Brain microvascular endothelial cell (primary cell): Measurements from ENCODE around the gene GET3.
A peak's percentile ranks its signal among the peaks of the same experiment; 100 is the strongest.

ENCODE experiments used
- DNase-seq: peaks from one replicate; pipeline ENCODE4 v3.0.0-alpha.2; 2020
- H3K27ac ChIP-seq: fragments of 250-450 bp; sonication (Bioruptor Pico); 2 replicates; pipeline ENCODE4 v1.5.1; 2020; ENCODE audit warnings: mild to moderate bottlenecking, moderate library complexity
- H3K27me3 ChIP-seq: fragments of 250-450 bp; sonication (Bioruptor Pico); replicated peaks from 2 replicates; pipeline ENCODE4 v1.5.1; 2020; ENCODE audit warnings: mild to moderate bottlenecking
- H3K36me3 ChIP-seq: fragments of 250-450 bp; sonication (Bioruptor Pico); replicated peaks from 2 replicates; pipeline ENCODE4 v1.5.1; 2020; ENCODE audit warnings: mild to moderate bottlenecking
- H3K4me3 ChIP-seq: 2 replicates; pipeline ENCODE4 v1.5.1; 2011; ENCODE audit warnings: low read depth, mild to moderate bottlenecking, control low read depth, low read length, moderate library complexity
- in situ Hi-C: cut with HindIII; loops from 2 replicates; pipeline ENCODE4 v1.10.0; 2017; ENCODE audit warnings: low sequenced_read_pairs, low pct_ligation_motif_present
- TF ChIP-seq, protein P1 (sequence below): IDR thresholded peaks from 2 replicates; pipeline ENCODE4 v1.5.1; 2011; ENCODE audit warnings: low read depth, mild to moderate bottlenecking, moderate library complexity, low read length, control low read depth, inconsistent platforms; ENCODE audit errors: missing control alignments

The GET3 gene

DNA sequence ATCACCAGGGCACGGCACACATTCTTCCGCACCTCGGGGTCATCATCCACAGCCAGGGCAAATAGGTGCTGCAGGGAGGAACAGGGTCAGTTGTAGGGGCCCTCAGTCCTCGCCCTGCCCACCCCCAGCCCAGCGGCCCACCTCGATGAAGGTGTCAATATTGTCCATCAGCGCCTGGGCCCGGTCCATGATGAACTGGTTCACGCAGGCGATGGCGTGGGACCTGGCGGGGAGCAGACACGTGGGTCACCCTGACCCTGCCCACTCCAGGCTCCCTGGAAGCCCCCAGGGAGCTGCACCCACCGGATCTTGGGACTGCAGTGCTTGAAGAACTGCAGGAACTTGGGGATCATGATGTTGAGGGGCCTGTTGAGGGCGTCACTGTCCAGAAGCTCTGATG, 22.2 kb upstream of the GET3 start:
- H3K27me3 ChIP-seq = no peaks in the 10 kb centered on the region
- H3K4me3 ChIP-seq = no peak overlapping the region
- no peak overlapping the region for H3K27ac ChIP-seq
- in situ Hi-C loops = no loop called here
- TF ChIP-seq, protein P1, sequence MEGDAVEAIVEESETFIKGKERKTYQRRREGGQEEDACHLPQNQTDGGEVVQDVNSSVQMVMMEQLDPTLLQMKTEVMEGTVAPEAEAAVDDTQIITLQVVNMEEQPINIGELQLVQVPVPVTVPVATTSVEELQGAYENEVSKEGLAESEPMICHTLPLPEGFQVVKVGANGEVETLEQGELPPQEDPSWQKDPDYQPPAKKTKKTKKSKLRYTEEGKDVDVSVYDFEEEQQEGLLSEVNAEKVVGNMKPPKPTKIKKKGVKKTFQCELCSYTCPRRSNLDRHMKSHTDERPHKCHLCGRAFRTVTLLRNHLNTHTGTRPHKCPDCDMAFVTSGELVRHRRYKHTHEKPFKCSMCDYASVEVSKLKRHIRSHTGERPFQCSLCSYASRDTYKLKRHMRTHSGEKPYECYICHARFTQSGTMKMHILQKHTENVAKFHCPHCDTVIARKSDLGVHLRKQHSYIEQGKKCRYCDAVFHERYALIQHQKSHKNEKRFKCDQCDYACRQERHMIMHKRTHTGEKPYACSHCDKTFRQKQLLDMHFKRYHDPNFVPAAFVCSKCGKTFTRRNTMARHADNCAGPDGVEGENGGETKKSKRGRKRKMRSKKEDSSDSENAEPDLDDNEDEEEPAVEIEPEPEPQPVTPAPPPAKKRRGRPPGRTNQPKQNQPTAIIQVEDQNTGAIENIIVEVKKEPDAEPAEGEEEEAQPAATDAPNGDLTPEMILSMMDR = no peak
- DNase-seq = no peak
- peaks cover 74% of the 10 kb centered on the region for H3K36me3 ChIP-seq

DNA sequence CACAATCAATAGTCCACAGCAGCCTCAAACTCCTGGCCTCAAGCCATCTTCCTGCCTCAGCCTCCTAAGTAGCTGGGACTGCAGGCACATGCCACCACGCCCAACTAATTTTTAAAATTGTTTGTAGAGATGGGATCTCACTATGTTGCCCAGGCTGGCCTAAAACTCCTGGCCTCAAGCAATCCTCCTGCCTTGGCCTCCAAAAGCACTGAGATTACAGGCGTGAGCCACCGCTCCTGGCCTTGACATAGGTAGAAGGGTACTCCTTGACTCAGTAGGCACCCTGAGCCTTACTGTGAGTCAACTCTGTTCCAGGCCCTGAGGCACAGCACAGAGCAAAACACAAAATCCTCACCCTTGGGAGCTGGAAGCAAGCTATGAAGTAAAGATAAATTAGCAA, 21.4 kb upstream of the GET3 start:
- H3K27me3 ChIP-seq = no peaks in the 10 kb centered on the region
- H3K36me3 ChIP-seq = peaks cover 66% of the 10 kb centered on the region
- H3K4me3 ChIP-seq = no peak overlapping the region
- DNase-seq = no peak
- TF ChIP-seq, protein P1 = no peak
- no peak overlapping the region for H3K27ac ChIP-seq
- in situ Hi-C loops = no loop called here

- no peak for DNase-seq
- peaks cover 28% of the 10 kb centered on the region for H3K36me3 ChIP-seq
Observed at GRCh38 chr19:12720296-12720695, 17.0 kb upstream of the GET3 start.

DNA sequence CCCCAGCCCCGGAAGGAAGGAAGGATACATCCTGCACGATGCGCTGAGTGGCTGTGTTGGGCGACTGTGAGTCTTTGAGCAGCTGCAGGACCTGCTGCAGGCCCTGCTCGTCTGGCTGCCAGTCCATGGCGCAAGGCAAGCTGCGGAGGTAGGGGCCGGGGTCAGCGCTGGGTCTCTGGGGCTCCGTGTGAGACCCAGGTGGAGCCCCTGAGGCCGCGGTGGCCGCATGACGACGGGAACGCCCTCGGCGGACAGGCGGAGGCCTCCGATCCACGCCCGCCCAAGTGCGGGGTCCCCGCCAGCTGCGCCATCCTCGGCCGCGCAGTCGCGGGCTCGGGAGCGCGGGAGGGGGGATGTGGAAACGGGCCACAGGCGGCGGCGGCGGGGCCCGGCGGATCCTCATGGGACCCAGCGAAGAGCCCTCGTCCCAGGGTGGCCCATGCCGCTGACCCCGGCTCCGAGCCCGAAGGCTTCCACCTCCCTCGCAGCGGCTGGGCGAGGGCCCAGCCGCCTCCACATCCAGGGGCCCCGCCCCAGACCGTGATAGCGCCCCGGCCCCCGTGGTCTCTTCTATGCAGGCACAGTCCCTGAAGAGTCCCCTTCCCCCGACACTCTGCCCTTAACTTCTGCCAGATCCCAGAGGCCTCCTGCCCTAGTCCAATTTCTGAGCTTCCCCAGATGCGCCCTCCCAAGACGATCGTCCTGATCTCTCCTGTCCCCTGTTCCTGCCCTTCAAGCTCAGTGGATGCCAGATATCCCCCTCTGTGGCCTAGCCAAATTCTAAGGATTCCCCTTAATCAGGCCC, 16.2 kb upstream of the GET3 start:
- H3K36me3 ChIP-seq = peaks cover 23% of the 10 kb centered on the region
- H3K4me3 ChIP-seq = peak overlapping the region; percentile 85
- H3K27ac ChIP-seq = peak overlapping the region; percentile 92
- no peak for DNase-seq
- TF ChIP-seq, protein P1 = no peak
- H3K27me3 ChIP-seq = no peaks in the 10 kb centered on the region
- in situ Hi-C loops = no loop called here

More at GRCh38 chr19:12720296-12720695, 17.0 kb upstream of the GET3 start:
- in situ Hi-C loops = no loop called here
- no peak overlapping the region for H3K27ac ChIP-seq
- TF ChIP-seq, protein P1 = no peak
- no peaks in the 10 kb centered on the region for H3K27me3 ChIP-seq
- H3K4me3 ChIP-seq = peak overlapping the region; percentile 85

GRCh38 chr19:12721656-12722565, 15.4 kb upstream of the GET3 start:
- H3K36me3 ChIP-seq = peaks cover 16% of the 10 kb centered on the region
- peak; percentile 41 for DNase-seq
- H3K27ac ChIP-seq = peak overlapping the region; percentile 92

More at GRCh38 chr19:12721656-12722565, 15.4 kb upstream of the GET3 start:
- in situ Hi-C loops = no loop called here
- H3K27me3 ChIP-seq = no peaks in the 10 kb centered on the region
- H3K4me3 ChIP-seq = peak overlapping the region; percentile 85
- TF ChIP-seq, protein P1 = no peak
